HepG2 (cell line): ENCODE measurements around the gene DYRK2. TPM values are rescaled to one million over a fixed set of nuclear protein-coding genes. Genes with fewer than 3 reads are reported as not detected.

Experiments
- ATAC-seq: fragments of 200-7000 bp; cut with Tn5 transposase; 3 replicates; pipeline ENCODE4 v1.9.1; 2020; ENCODE audit warnings: mild to moderate bottlenecking, moderate library complexity
- BruUV-seq: library from RNA; stranded (reverse); fragments of 400-500 nt; replicated peaks from 2 replicates; lab custom pipeline; 2021; lab: Mats Ljungman, UMichigan
- CTCF ChIA-PET: fragments of 300-600 bp; formaldehyde crosslinking; extraction: SDS; loops from one replicate; lab custom pipeline; 2021; ENCODE audit warnings: low total read pairs, inconsistent platforms, low intra/inter-chr PET ratio; lab: Yijun Ruan, JAX
- POLR2A ChIA-PET: fragments of 350-600 bp; sonication (Branson Sonifier 250); formaldehyde crosslinking; loops from one replicate; lab custom pipeline; 2020; ENCODE audit warnings: antibody characterized with exemption, inconsistent platforms; lab: Yijun Ruan, JAX
- DNase-seq: peaks from one replicate; pipeline ENCODE4 v3.0.0-alpha.2; 2015; ENCODE audit warnings: low spot score
- FAIRE-seq: peaks from 3 replicates; lab custom pipeline; 2011; peaks lifted over from hg19 to GRCh38; lab: Jason Lieb, UNC
- H2AFZ ChIP-seq: one replicate; pipeline ENCODE4 v1.6.1; 2011; ENCODE audit warnings: low read length, inconsistent platforms
- H3K27ac ChIP-seq: fragments of 300-600 bp; 3 replicates; pipeline ENCODE4 v1.8.0; 2011; ENCODE audit warnings: mixed run types, mild to moderate bottlenecking, mixed read lengths, low read length, inconsistent platforms; ENCODE audit not compliant: insufficient read depth; ENCODE audit errors: extremely low read length
- H3K27me3 ChIP-seq, 2 experiments: fragments of 200-600 bp in 1 of 2; 2 replicates in 1 of 2; 3 replicates in 1 of 2; pipeline versions ENCODE4 v1.6.0 to v1.8.0; 2011; ENCODE audit warnings: low read length in 2 of 2, mild to moderate bottlenecking in 2 of 2, moderate library complexity in 2 of 2, inconsistent platforms in 1 of 2; ENCODE audit not compliant: insufficient read depth in 2 of 2, control insufficient read depth in 1 of 2
- H3K36me3 ChIP-seq, 2 experiments: fragments of 200-600 bp in 1 of 2; replicated peaks in 1 of 2; 2 replicates in 1 of 2; 3 replicates in 1 of 2; pipeline versions ENCODE4 v1.5.1 to v1.8.0; 2011; ENCODE audit warnings: low read length in 2 of 2, inconsistent platforms in 1 of 2; ENCODE audit not compliant: insufficient read depth in 2 of 2, control insufficient read depth in 1 of 2
- H3K4me1 ChIP-seq: 2 replicates; pipeline ENCODE4 v1.5.1; 2012; ENCODE audit warnings: low read length, inconsistent platforms; ENCODE audit not compliant: insufficient read depth
- H3K4me2 ChIP-seq: 2 replicates; pipeline ENCODE4 v1.6.0; 2011; ENCODE audit warnings: low read depth, low read length, inconsistent platforms
- H3K4me3 ChIP-seq, 3 experiments: fragments of 200-600 bp in 1 of 3; sonication (generic), shearing (Covaris generic) in 1 of 3; replicated peaks in 1 of 3; 2 replicates each; pipeline ENCODE4 v1.5.1; 2011 to 2016; ENCODE audit warnings: low read length in 3 of 3, inconsistent platforms in 2 of 3, low read depth in 2 of 3, mild to moderate bottlenecking in 2 of 3, control low read depth in 1 of 3, mixed read lengths in 1 of 3; ENCODE audit not compliant: insufficient read depth in 1 of 3
- H3K79me2 ChIP-seq: one replicate; pipeline ENCODE4 v1.6.1; 2011; ENCODE audit warnings: low read length, inconsistent platforms; ENCODE audit not compliant: insufficient read depth
- H3K9ac ChIP-seq: 2 replicates; pipeline ENCODE4 v1.6.0; 2011; ENCODE audit warnings: mild to moderate bottlenecking, low read depth, low read length, inconsistent platforms; ENCODE audit not compliant: insufficient read depth
- H3K9me3 ChIP-seq: 2 replicates; pipeline ENCODE4 v1.5.1; 2012; ENCODE audit warnings: mild to moderate bottlenecking, low read length
- H4K20me1 ChIP-seq: 2 replicates; pipeline ENCODE4 v1.6.0; 2011; ENCODE audit warnings: inconsistent platforms, mild to moderate bottlenecking, low read length, moderate library complexity; ENCODE audit not compliant: insufficient read depth
- BORCS8-MEF2B ChIP-seq: sonication (generic); formaldehyde crosslinking; IDR thresholded peaks from 2 replicates; pipeline ENCODE4 v1.8.0; 2022; ENCODE audit warnings: mild to moderate bottlenecking, missing genetic modification reagents
- ERF ChIP-seq: IDR thresholded peaks from 2 replicates; pipeline ENCODE4 v1.6.1; 2018; ENCODE audit warnings: missing biosample characterization, missing genetic modification reagents
- MLLT10 ChIP-seq: sonication (generic); formaldehyde crosslinking; IDR thresholded peaks from 2 replicates; pipeline ENCODE4 v1.4.0; 2020; ENCODE audit warnings: missing genetic modification reagents
- PPARG ChIP-seq: conservative IDR thresholded peaks from 2 replicates; pipeline ENCODE4 v1.6.1; 2016; ENCODE audit warnings: missing biosample characterization, missing genetic modification reagents
- RXRA ChIP-seq: sonication (generic); formaldehyde crosslinking; IDR thresholded peaks from 2 replicates; pipeline ENCODE4 v1.5.1; 2020; ENCODE audit warnings: missing genetic modification reagents
- ZKSCAN5 ChIP-seq: sonication (generic); formaldehyde crosslinking; IDR thresholded peaks from 2 replicates; pipeline ENCODE4 v1.5.1; 2020; ENCODE audit warnings: mild to moderate bottlenecking, missing genetic modification reagents
- ZNF703 ChIP-seq: sonication (generic); formaldehyde crosslinking; IDR thresholded peaks from 2 replicates; pipeline ENCODE4 v1.5.1; 2020; ENCODE audit warnings: missing genetic modification reagents, mild to moderate bottlenecking, moderate library complexity, borderline replicate concordance
- ZNF713 ChIP-seq: sonication (generic); formaldehyde crosslinking; IDR thresholded peaks from 2 replicates; pipeline ENCODE4 v1.4.0; 2020; ENCODE audit warnings: mild to moderate bottlenecking, missing genetic modification reagents
- WGBS: methylation state at CpG from one replicate; pipeline ENCODE4 v1.1.6; 2017; ENCODE audit warnings: low lambda C conversion rate; 5-methylcytosine and 5-hydroxymethylcytosine counted together
- in situ Hi-C: cut with HindIII; loops from 2 replicates; pipeline ENCODE4 v1.10.0; 2017; ENCODE audit warnings: low pct_unique_long_range_greater_than_20kb; ENCODE audit not compliant: extremely low pct_ligation_motif_present
- intact Hi-C: fragments of 100-400 bp; cut with micrococcal nuclease; formaldehyde crosslinking; loops from one replicate; pipeline ENCODE4 v1.10.0; 2022; ENCODE audit not compliant: unreplicated experiment
- polyA plus RNA-seq, 8 experiments: library from polyadenylated mRNA; depleted of rRNA in 3 of 8; stranded (reverse) in 7 of 8; unstranded in 1 of 8; fragments of >200 nt; fragmentation: Illumina TruSeq in 4 of 8; extraction: Trizol in 4 of 8; gene quantifications; 2 replicates each; pipeline versions ENCODE4 v1.2.1 to v1.2.3, GENCODE V29; 2011 to 2016; ENCODE audit warnings: low read depth in 4 of 8, missing spikeins in 1 of 8, mixed read lengths in 1 of 8; ENCODE audit not compliant: insufficient read depth in 1 of 8
- total RNA-seq, 5 experiments: library from RNA; depleted of rRNA; stranded (reverse); fragments of >200 nt; fragmentation: Illumina TruSeq; extraction: Trizol; gene quantifications; 2 replicates each; pipeline ENCODE4 v1.2.3, GENCODE V29; 2016; ENCODE audit warnings: low read depth in 1 of 5
- TF ChIP-seq, protein P1 (sequence below): sonication (generic); formaldehyde crosslinking; IDR thresholded peaks from 2 replicates; pipeline ENCODE4 v1.5.0; 2020; ENCODE audit warnings: missing genetic modification reagents, mild to moderate bottlenecking, borderline replicate concordance
- TF ChIP-seq, protein P2 (sequence below): IDR thresholded peaks from 2 replicates; pipeline ENCODE4 v1.6.1; 2016; ENCODE audit warnings: mild to moderate bottlenecking, missing biosample characterization, missing genetic modification reagents

Gene DYRK2
- total and polyA plus RNA-seq, 2 of the 13 experiments (the other 11 are each of a cell fraction or from before 2014, with no cell fraction given), result 8.2 to 11.5 TPM

DNA sequence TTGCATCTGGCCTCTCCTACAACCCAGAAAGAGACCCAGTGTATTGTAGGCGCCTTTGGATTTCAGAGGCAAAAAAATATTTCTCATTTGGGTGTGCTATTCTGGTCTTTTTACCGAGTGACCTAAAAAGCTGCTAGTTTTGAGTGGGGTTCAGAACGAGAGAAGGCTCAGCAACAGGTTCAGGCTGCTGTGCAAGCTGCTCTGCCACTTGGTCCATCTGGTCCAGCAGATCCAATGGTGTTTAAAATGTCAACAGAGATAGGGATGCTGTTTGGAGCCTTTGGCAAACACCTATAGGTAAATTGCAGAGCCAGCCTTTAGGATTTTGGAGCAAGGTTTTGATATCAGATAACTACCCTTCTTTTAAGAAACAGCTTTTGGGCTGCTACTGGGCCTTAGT is 25.3 kb upstream of the DYRK2 start:
- Histone ChIP-seq H4K20me1 (no peaks in the 10 kb centered on the region), H3K9me3 (no peaks in the 10 kb centered on the region), H3K4me1 (no peaks in the 10 kb centered on the region), H3K36me3 (no peaks in the 10 kb centered on the region), H3K79me2 (no peaks in the 10 kb centered on the region), H3K4me3 (no peak overlapping the region), H2AFZ (no peak overlapping the region), H3K4me2 (no peak overlapping the region), H3K9ac (no peak overlapping the region), H3K27me3 (no peaks in the 10 kb centered on the region), H3K27ac (no peak overlapping the region)
- no peak for DNase-seq
- FAIRE-seq, result no peak
- WGBS, result 0% methylated on average over 3 of the region's 3 CpGs
- CTCF ChIA-PET, result no interaction called here
- POLR2A ChIA-PET, result no interaction called here
- in situ Hi-C loops (no loop called here), intact Hi-C loops (no loop called here)
- TF ChIP-seq, protein P1, sequence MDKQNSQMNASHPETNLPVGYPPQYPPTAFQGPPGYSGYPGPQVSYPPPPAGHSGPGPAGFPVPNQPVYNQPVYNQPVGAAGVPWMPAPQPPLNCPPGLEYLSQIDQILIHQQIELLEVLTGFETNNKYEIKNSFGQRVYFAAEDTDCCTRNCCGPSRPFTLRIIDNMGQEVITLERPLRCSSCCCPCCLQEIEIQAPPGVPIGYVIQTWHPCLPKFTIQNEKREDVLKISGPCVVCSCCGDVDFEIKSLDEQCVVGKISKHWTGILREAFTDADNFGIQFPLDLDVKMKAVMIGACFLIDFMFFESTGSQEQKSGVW, result no peak
- no peak for TF ChIP-seq MLLT10
- no peak for TF ChIP-seq ZNF713
- no peak for TF ChIP-seq ZNF703 (CRISPR knock-in tag)
- no peak for TF ChIP-seq RXRA (CRISPR knock-in tag)
- TF ChIP-seq PPARG (CRISPR knock-in tag), result no peak
- no peak for TF ChIP-seq ERF
- TF ChIP-seq, protein P2, sequence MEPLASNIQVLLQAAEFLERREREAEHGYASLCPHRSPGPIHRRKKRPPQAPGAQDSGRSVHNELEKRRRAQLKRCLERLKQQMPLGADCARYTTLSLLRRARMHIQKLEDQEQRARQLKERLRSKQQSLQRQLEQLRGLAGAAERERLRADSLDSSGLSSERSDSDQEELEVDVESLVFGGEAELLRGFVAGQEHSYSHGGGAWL (CRISPR knock-in tag), result no peak
- TF ChIP-seq ZKSCAN5 (CRISPR knock-in tag), result no peak
- no peak for TF ChIP-seq BORCS8-MEF2B
- ATAC-seq, result no peak
- no TSS peak for BruUV-seq
